Eye (tissue), 1 donor: ENCODE results near the gene CCR1.
"Not testable (repeated sequence)": the region's sequence is repeated elsewhere in the genome, so short reads cannot be mapped to it uniquely, and the experiment has no call there.

ENCODE experiments used
- DNase-seq: peaks from one replicate; pipeline ENCODE4 v3.0.0-alpha.2; 2015

The CCR1 gene

GRCh38 chr3:46163556-46164041, 44.5 kb downstream of the CCR1 start:
- DNase-seq, result no peak

- no peak for DNase-seq
Measured at GRCh38 chr3:46162975-46163555, 45.0 kb downstream of the CCR1 start.

- not testable (repeated sequence) for DNase-seq
Measured at GRCh38 chr3:46157685-46158084, 50.4 kb downstream of the CCR1 start.

- DNase-seq, result no peak
Measured at GRCh38 chr3:46154311-46154710, 53.8 kb downstream of the CCR1 start.
